A549 treated with DMSO at 1 μM for 4 hours (cell line): ENCODE results near the gene MYF5. TPM values are rescaled to one million over a fixed set of nuclear protein-coding genes. Genes with fewer than 3 reads are reported as not detected.

Experiments used
- total RNA-seq: library from RNA; stranded (reverse); fragments of 200-300 nt; extraction: Qiagen RNA extraction; gene quantifications from 5 replicates; pipeline ENCODE4 v1.2.3, GENCODE V29; 2022; ENCODE audit warnings: low read depth

Gene MYF5
- total RNA-seq, result not detected in 5 replicates

GRCh38 chr12:80716696-80717469 lies at the start of gene MYF5:
Gene MYF5 (plus strand): TSS chr12:80716912. CDS start chr12:80717064, 152 bp downstream.

GRCh38 chr12:80707126-80707829 lies 9.4 kb upstream of the MYF5 start, which contains the start of gene MYF6:
Gene MYF6 (plus strand): TSS chr12:80707634. CDS start chr12:80707720, 86 bp downstream.

Other genes starting within 250 kb of the MYF5 start
- gene MYF6, start 9.3 kb upstream of the MYF5 start, total RNA-seq, result not detected in 5 replicates
- 0.18 to 0.62 TPM (median 0.46 TPM) in 5 replicates for gene LIN7A, start 221.0 kb downstream of the MYF5 start, total RNA-seq